GM19395 (cell line): ENCODE data around the gene PPOX.

Experiments used
- ATAC-seq: cut with Tn5 transposase; IDR thresholded peaks from one replicate; pipeline ENCODE4 v1.9.1; 2021; ENCODE audit warnings: mild to moderate bottlenecking, moderate library complexity; ENCODE audit not compliant: unreplicated experiment

The PPOX gene

DNA sequence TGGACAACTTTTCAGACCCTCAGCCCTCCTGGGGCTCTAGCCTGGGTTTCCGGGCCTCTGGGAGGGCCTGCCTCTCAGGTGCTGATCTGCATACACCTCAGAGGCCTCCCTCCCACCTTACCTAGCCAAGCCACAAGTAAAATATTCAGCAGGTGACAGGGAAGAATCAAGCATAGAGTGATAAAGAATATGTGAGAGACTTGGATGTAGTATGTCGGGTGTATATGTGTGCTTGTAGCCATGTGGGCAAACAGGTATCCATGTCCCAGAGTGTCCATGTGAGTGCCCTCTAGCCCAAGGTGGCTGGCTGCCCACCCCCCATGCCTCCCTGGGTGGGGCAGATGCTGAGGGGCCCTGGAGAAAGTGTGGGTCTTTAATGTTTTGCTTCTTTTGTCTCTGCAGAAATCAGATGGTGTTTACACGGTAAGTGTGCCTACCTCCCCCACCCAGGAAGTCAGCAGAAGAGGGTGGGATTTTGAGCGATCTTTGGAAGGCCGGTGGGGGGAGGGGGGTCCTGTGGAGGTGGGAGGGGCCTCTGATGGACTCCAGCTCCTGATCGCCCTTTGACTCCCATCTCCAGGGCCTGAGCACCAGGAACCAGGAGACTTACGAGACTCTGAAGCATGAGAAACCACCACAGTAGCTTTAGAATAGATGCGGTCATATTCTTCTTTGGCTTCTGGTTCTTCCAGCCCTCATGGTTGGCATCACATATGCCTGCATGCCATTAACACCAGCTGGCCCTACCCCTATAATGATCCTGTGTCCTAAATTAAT is 52.3 kb downstream of the PPOX start:
- no peak for ATAC-seq

- ATAC-seq: no peak
These were observed 53.1 kb downstream of the PPOX start for GRCh38 chr1:161219078-161219892.

DNA sequence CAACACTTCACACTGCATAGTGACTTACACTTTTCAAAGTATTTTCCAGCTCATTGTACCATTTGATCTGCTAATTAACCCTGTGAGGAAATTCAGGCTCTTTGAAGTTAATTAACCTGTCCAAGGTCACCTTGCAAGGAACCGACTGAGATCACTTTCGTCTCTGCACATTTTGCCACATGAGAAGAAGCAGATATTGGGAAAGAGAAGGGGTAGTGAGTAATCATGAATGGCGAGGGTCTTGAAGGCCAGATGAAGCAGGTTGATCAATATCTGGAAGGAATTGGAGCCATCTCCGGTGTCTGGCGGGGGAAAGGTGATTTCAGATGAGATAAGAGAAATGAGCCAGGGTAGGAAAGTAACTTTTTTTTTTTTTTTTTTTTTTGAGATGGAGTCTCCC is 53.8 kb downstream of the PPOX start:
- no peak for ATAC-seq
